ENCODE results near the gene SGIP1. TPM values are rescaled to one million over a fixed set of nuclear protein-coding genes. Genes with fewer than 3 reads are reported as not detected.
A peak's percentile ranks its signal among the peaks of the same experiment; 100 is the strongest.

Gene SGIP1
- total RNA-seq, 1 donor from 2014 or later: 16.0 TPM

DNA sequence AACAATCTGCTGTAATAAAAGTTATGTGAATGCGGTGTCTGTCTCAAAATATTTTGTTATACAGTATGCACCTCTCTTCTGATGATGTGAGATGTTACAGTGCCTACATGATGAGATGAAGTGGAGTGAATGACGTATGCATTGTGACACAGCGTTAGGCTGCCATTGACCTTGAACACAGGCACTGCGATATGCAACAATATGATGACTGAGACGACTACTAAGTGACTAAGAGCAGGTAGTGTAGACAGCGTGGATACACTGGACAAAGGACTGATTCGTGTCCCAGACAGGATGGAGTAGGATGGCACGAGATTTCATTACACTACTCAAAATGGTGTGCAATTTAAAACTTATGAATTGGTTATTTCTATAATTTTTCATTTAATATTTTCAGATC is 8.4 kb downstream of the SGIP1 start:
- TF ChIP-seq, protein P1, sequence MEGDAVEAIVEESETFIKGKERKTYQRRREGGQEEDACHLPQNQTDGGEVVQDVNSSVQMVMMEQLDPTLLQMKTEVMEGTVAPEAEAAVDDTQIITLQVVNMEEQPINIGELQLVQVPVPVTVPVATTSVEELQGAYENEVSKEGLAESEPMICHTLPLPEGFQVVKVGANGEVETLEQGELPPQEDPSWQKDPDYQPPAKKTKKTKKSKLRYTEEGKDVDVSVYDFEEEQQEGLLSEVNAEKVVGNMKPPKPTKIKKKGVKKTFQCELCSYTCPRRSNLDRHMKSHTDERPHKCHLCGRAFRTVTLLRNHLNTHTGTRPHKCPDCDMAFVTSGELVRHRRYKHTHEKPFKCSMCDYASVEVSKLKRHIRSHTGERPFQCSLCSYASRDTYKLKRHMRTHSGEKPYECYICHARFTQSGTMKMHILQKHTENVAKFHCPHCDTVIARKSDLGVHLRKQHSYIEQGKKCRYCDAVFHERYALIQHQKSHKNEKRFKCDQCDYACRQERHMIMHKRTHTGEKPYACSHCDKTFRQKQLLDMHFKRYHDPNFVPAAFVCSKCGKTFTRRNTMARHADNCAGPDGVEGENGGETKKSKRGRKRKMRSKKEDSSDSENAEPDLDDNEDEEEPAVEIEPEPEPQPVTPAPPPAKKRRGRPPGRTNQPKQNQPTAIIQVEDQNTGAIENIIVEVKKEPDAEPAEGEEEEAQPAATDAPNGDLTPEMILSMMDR (IDR thresholded peaks at IDR 0.05; ENCODE audit: unreplicated experiment): no peak
- no peak overlapping the region for H3K4me3 Mint-ChIP-seq (ENCODE audit: low read depth)
- H3K4me1 Mint-ChIP-seq (ENCODE audit: low read depth): peaks cover 21% of the 10 kb centered on the region
- DNase-seq (ENCODE audit: low spot score, unreplicated experiment): no peak
- H3K9me3 Mint-ChIP-seq (ENCODE audit: low read depth): no peaks in the 10 kb centered on the region
- H3K36me3 Mint-ChIP-seq (ENCODE audit: insufficient read depth): no peaks in the 10 kb centered on the region
- no peaks in the 10 kb centered on the region for H3K27me3 Mint-ChIP-seq
- no peak overlapping the region for H3K27ac Mint-ChIP-seq

DNA sequence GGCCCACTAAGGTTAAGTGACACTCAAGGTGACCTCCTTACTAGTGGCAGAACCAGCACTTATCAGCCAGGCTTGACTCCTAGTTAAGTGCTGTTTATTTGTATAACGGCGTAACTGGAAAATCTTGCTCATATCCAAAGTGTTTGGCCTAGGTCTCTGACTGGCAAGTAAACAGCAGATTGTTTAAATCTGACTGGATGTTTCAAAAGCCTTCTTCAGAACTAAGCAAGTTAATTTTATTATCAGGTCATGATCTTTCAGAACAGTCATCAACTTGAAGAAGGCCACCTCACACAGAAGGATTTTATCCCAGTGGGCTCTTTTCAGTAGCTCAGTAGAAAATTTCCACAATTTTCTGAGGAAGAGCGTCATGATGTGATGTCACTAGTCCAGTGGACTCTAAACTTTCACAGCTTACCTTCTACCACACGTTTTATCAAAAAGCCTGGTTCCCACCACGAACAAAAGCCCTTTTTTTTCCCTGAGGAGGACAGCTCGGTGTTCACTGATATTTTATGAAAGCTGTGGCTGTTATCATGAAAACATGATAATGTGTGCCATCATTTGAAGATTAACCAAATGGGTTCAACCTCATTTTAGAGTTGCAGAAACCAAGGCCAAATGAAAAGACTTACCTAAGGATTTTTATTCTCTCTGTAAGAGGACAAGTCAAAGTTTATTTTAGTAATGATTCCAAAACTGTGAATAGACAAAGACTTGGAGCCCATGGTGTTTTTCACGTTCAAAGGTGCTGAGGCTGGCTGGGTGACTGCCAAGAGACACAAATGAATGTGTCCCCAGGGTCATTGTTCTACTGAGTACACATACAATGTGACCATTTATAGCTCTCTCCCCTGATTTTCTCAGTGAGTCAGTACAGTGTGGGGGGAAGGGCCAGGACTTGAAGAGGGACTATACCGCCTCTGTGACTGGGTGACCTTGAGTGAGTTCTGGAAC is 9.1 kb downstream of the SGIP1 start:
- Mint-ChIP-seq H3K4me1 (ENCODE audit: low read depth) (peaks cover 21% of the 10 kb centered on the region), H3K9me3 (ENCODE audit: low read depth) (peaks cover 3% of the 10 kb centered on the region), H3K4me3 (ENCODE audit: low read depth) (no peak overlapping the region), H3K27me3 (peaks cover 5% of the 10 kb centered on the region), H3K36me3 (ENCODE audit: insufficient read depth) (peaks cover 1% of the 10 kb centered on the region), H3K27ac (peak overlapping the region; percentile 63)
- TF ChIP-seq, protein P1 (IDR thresholded peaks at IDR 0.05; ENCODE audit: unreplicated experiment): no peak
- no peak for DNase-seq (ENCODE audit: low spot score, unreplicated experiment)

DNA sequence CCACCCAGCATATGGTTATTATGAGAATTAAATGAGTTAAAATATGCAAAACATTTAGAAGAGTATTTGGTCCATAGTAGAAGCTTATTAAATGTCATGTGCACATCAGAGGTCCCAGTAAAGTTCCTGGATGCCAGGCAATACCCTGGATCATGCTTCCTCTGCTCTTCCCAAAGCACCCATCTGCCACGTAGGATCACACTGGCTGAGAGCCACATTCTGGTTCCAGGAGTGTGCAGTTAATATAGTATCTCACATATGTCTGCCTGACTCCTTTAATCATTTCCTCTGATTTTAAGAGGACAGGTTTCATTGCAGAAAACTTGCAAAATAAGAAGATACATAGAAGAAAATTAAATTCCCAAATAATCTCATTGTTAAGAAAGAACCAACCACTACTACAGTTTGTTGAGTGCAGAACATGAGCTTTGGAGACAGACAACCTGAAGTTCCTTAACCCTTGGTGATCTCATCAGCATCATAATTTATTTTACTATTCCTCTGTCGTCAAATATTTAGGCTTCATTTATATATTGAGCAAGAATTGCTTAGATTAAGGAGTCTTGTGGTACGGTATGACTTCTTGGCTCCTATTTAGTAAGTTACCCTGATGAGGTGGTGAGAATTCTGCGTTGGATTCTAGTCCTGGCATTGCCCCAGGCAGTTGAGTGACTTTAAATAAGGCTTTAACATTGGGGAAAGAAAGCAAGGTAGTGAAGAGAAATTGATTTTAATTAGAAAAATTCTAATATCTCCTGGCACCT is 12.3 kb downstream of the SGIP1 start:
- H3K4me1 Mint-ChIP-seq (ENCODE audit: low read depth): peaks cover 12% of the 10 kb centered on the region
- DNase-seq (ENCODE audit: low spot score, unreplicated experiment): no peak
- TF ChIP-seq, protein P1 (IDR thresholded peaks at IDR 0.05; ENCODE audit: unreplicated experiment): no peak
- H3K27me3 Mint-ChIP-seq: peaks cover 5% of the 10 kb centered on the region
- peaks cover 3% of the 10 kb centered on the region for H3K9me3 Mint-ChIP-seq (ENCODE audit: low read depth)
- no peak overlapping the region for H3K4me3 Mint-ChIP-seq (ENCODE audit: low read depth)
- H3K27ac Mint-ChIP-seq: no peak overlapping the region
- peaks cover 1% of the 10 kb centered on the region for H3K36me3 Mint-ChIP-seq (ENCODE audit: insufficient read depth)

DNA sequence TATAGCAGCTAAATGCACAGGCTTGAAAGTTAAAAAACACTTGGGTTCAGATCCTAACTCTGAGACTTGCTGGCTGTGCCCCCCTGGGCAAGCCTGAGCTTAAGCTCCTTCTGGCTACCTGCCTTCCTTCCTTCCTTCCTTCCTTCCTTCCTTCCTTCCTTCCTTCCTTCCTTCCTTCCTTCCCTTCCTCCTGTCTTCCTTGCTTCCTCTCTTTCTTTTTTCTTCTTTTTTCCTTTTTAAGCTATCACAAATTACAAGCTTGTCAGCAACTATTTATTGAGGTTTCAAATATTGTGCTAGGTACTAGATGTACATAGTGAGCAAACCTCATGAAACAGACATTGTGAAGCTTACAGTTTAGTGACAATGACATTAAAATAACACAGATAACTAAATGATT is 15.1 kb downstream of the SGIP1 start:
- TF ChIP-seq, protein P1 (IDR thresholded peaks at IDR 0.05; ENCODE audit: unreplicated experiment): no peak
- peaks cover 5% of the 10 kb centered on the region for H3K27me3 Mint-ChIP-seq
- DNase-seq (ENCODE audit: low spot score, unreplicated experiment): no peak
- H3K9me3 Mint-ChIP-seq (ENCODE audit: low read depth): peaks cover 3% of the 10 kb centered on the region
- no peak overlapping the region for H3K27ac Mint-ChIP-seq
- H3K36me3 Mint-ChIP-seq (ENCODE audit: insufficient read depth): peaks cover 1% of the 10 kb centered on the region
- H3K4me1 Mint-ChIP-seq (ENCODE audit: low read depth): peaks cover 14% of the 10 kb centered on the region
- H3K4me3 Mint-ChIP-seq (ENCODE audit: low read depth): no peak overlapping the region

DNA sequence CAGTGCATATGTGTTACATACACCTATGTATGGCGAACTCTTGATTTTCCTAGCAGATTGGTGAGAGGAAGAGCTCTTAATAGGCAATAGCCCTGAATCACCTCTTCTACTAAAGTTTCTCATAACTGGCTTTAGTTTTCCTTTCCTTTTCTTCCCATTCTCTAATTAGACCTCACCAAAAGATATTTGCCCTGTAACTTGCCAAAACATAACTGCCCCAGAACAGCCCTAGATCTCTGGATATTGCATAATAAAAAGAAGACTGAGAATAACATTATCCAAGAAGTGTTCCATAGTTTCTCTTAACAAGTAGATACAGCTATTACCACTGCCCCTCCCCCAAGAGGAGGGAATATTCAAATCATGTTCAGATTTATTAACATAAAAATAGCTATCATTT is 16.3 kb downstream of the SGIP1 start:
- H3K27me3 Mint-ChIP-seq: peaks cover 5% of the 10 kb centered on the region
- peaks cover 3% of the 10 kb centered on the region for H3K9me3 Mint-ChIP-seq (ENCODE audit: low read depth)
- H3K4me1 Mint-ChIP-seq (ENCODE audit: low read depth): peaks cover 13% of the 10 kb centered on the region
- TF ChIP-seq, protein P1 (IDR thresholded peaks at IDR 0.05; ENCODE audit: unreplicated experiment): no peak
- peaks cover 1% of the 10 kb centered on the region for H3K36me3 Mint-ChIP-seq (ENCODE audit: insufficient read depth)
- H3K27ac Mint-ChIP-seq: no peak overlapping the region
- no peak overlapping the region for H3K4me3 Mint-ChIP-seq (ENCODE audit: low read depth)
- DNase-seq (ENCODE audit: low spot score, unreplicated experiment): no peak

Data from progenitor cell of endocrine pancreas (in vitro differentiated cells).